Pancreas (tissue), 10 donors: ENCODE data around the gene ZNF747. TPM values are rescaled to one million over a fixed set of nuclear protein-coding genes. Genes with fewer than 3 reads are reported as not detected.
"Not testable (repeated sequence)": the region's sequence is repeated elsewhere in the genome, so short reads cannot be mapped to it uniquely, and the experiment has no call there.

Experiments used
- ATAC-seq, 4 donors: fragments of 200-7000 bp; cut with Tn5 transposase; one replicate each; pipeline versions ENCODE4 v1.8.0 to v1.9.1; 2020; ENCODE audit warnings: mild to moderate bottlenecking in 4 of 4, moderate library complexity in 4 of 4
- DNase-seq, 6 donors: peaks; one replicate each; pipeline ENCODE4 v3.0.0-alpha.2; 2020
- FAIRE-seq: peaks from 2 replicates; lab custom pipeline; 2012; peaks lifted over from hg19 to GRCh38; lab: Jason Lieb, UNC
- H3K27ac ChIP-seq, 4 donors: fragments of 200-600 bp; sonication (generic); 1 replicate in 3 of 4; 2 replicates in 1 of 4; pipeline versions ENCODE4 v1.5.0 to v1.8.0; 2020
- H3K27me3 ChIP-seq, 4 donors: fragments of 200-600 bp; one replicate each; pipeline ENCODE4 v1.8.0; 2021
- H3K36me3 ChIP-seq, 3 donors: fragments of 200-600 bp; sonication (generic) in 1 of 3; one replicate each; pipeline versions ENCODE4 v1.5.0 to v1.8.0; 2020 to 2021
- H3K4me1 ChIP-seq, 3 donors: fragments of 200-600 bp; one replicate each; pipeline ENCODE4 v1.8.0; 2021
- H3K4me3 ChIP-seq, 4 donors: fragments of 200-600 bp; sonication (generic) in 2 of 4; one replicate each; pipeline versions ENCODE4 v1.5.0 to v1.8.0; 2020 to 2021
- H3K9me3 ChIP-seq, 4 donors: fragments of 200-600 bp; one replicate each; pipeline ENCODE4 v1.8.0; 2021
- CTCF ChIP-seq, 4 donors: fragments of 200-600 bp; sonication (generic) in 3 of 4; IDR thresholded peaks; one replicate each; pipeline versions ENCODE4 v1.5.0 to v1.8.0; 2021; ENCODE audit warnings: antibody characterized with exemption in 4 of 4
- WGBS, 2 donors: extraction: QIAGEN DNeasy Blood & Tissue Kit; methylation state at CpG; one replicate each; pipeline ENCODE4 v1.1.7; 2013; 5-methylcytosine and 5-hydroxymethylcytosine counted together
- intact Hi-C, 3 donors: fragments of 100-400 bp; cut with DNase I; formaldehyde crosslinking; loops; one replicate each; pipeline versions ENCODE4 v1.11.1 to v1.14.2; 2022
- polyA plus RNA-seq, 2 donors: library from polyadenylated mRNA; stranded (reverse); fragments of 200-250 nt; gene quantifications; one replicate each; pipeline ENCODE4 v1.2.3, GENCODE V29; 2013
- total RNA-seq, 6 donors: library from RNA; stranded (reverse); fragmentation: NEBNext Ultra II Directional in 4 of 6; extraction: Animal tissue kit (Norgen Biotek cat#: 25700) in 4 of 6; gene quantifications; one replicate each; pipeline versions ENCODE4 v1.2.1 to v1.2.4, GENCODE V29; 2021 to 2023
- donor health status: healthy with polysubstance abuse.
- donor health status: DM: no; HTN: no; CAD: no; lungs with moderate emphysema.
- donor health status: DM: no; HTN: no; CAD: no.
- donor health status: control.
- donor health status: control.
- donor health status: Bipolar disorder and iron deficiency.
- donor health status: DM: yes; HTN: yes; CAD: no.
- donor health status: DM: no; HTN: no; CAD: no.
- donor health status: DM: no; HTN: no; CAD: no.
- donor health status: DM: yes; HTN: yes; CAD: no.

The ZNF747 gene
- total and polyA plus RNA-seq, 8 donors: 2.7 to 6.9 (median 5.2) TPM

GRCh38 chr16:30541502-30542329 is 7.1 kb upstream of the ZNF747 start:
- DNase-seq: no peak
- peak overlapping the region in 1 of 4 donors; percentile 41 for H3K27ac ChIP-seq
- H3K27me3 ChIP-seq: no peaks in the 10 kb centered on the region
- H3K36me3 ChIP-seq: no peaks in the 10 kb centered on the region
- H3K4me1 ChIP-seq: peaks cover 8 to 15% (median 9%) of the 10 kb centered on the region in 3 donors
- no peak for TF ChIP-seq CTCF (IDR thresholded peaks at IDR 0.05)
- intact Hi-C loops: no loop called here
- FAIRE-seq: no peak
- 33 to 36% methylated on average over 10 of the region's 10 CpGs for WGBS, 2 donors
- no peaks in the 10 kb centered on the region for H3K9me3 ChIP-seq
- no peak overlapping the region for H3K4me3 ChIP-seq
- peak; percentile 42 to 61 (median 54) for ATAC-seq

GRCh38 chr16:30540916-30541464 is 6.3 kb upstream of the ZNF747 start:
- intact Hi-C loops, H3K36me3 ChIP-seq, H3K4me3 ChIP-seq, FAIRE-seq, H3K27me3 ChIP-seq, H3K9me3 ChIP-seq, DNase-seq: not testable (repeated sequence)
- ATAC-seq: peak in 2 of 4 donors; percentile 10 to 12
- 43 to 48% methylated on average over 9 of the region's 9 CpGs for WGBS, 2 donors
- H3K4me1 ChIP-seq: peaks cover 8 to 17% (median 13%) of the 10 kb centered on the region in 3 donors
- H3K27ac ChIP-seq: peak overlapping the region in 1 of 4 donors; percentile 17

- H3K4me3 ChIP-seq, intact Hi-C loops, H3K9me3 ChIP-seq, H3K36me3 ChIP-seq, ATAC-seq, DNase-seq, H3K27ac ChIP-seq, FAIRE-seq, H3K27me3 ChIP-seq: not testable (repeated sequence)
- peaks cover 8 to 17% (median 16%) of the 10 kb centered on the region in 3 donors for H3K4me1 ChIP-seq
- WGBS, 2 donors: 84 to 91% methylated on average over 13 of the region's 13 CpGs
These were observed 5.4 kb upstream of the ZNF747 start for GRCh38 chr16:30539986-30540526.

- H3K27me3 ChIP-seq: no peaks in the 10 kb centered on the region
- intact Hi-C loops: no loop called here
- TF ChIP-seq CTCF (IDR thresholded peaks at IDR 0.05): no peak
- no peaks in the 10 kb centered on the region for H3K9me3 ChIP-seq
- no peak overlapping the region for H3K27ac ChIP-seq
- no peak for ATAC-seq
- WGBS, 2 donors: 54 to 68% methylated on average over 8 of the region's 8 CpGs
- FAIRE-seq: no peak
- no peak for DNase-seq
- H3K36me3 ChIP-seq: no peaks in the 10 kb centered on the region
- H3K4me1 ChIP-seq: peaks cover 8 to 17% (median 16%) of the 10 kb centered on the region in 3 donors
- no peak overlapping the region for H3K4me3 ChIP-seq
These were observed 4.6 kb upstream of the ZNF747 start for GRCh38 chr16:30539000-30539964.

- H3K36me3 ChIP-seq, DNase-seq, ATAC-seq, H3K9me3 ChIP-seq, FAIRE-seq, intact Hi-C loops, H3K27me3 ChIP-seq: not testable (repeated sequence)
- Histone ChIP-seq H3K27ac (peak overlapping the region in 1 of 4 donors; percentile 95), H3K4me1 (peaks cover 9 to 17% (median 12%) of the 10 kb centered on the region in 3 donors), H3K4me3 (peak overlapping the region in 1 of 4 donors; percentile 74)
- 89% methylated on average over 13 of the region's 13 CpGs for WGBS, 2 donors
These were observed 1.9 kb upstream of the ZNF747 start for GRCh38 chr16:30536391-30537024.
